Glutamatergic neuron (in vitro differentiated cells): Measurements from ENCODE around the gene FNDC1. TPM values are rescaled to one million over a fixed set of nuclear protein-coding genes. Genes with fewer than 3 reads are reported as not detected.
"Not testable (repeated sequence)": the region's sequence is repeated elsewhere in the genome, so short reads cannot be mapped to it uniquely, and the experiment has no call there.

Source experiments
- DNase-seq: peaks from one replicate; pipeline ENCODE4 v3.0.0; 2022
- H3K27ac Mint-ChIP-seq: one replicate; pipeline ENCODE4 v1.8.0; 2020; ENCODE audit warnings: mild to moderate bottlenecking, mixed read lengths, inconsistent platforms; ENCODE audit not compliant: unreplicated experiment
- H3K27me3 Mint-ChIP-seq: one replicate; pipeline ENCODE4 v1.8.0; 2020; ENCODE audit warnings: mild to moderate bottlenecking, moderate library complexity, mixed read lengths, inconsistent platforms; ENCODE audit not compliant: unreplicated experiment
- H3K36me3 Mint-ChIP-seq: one replicate; pipeline ENCODE4 v1.8.0; 2020; ENCODE audit warnings: mild to moderate bottlenecking, mixed read lengths, inconsistent platforms; ENCODE audit not compliant: unreplicated experiment
- H3K4me1 Mint-ChIP-seq: one replicate; pipeline ENCODE4 v1.8.0; 2020; ENCODE audit warnings: mild to moderate bottlenecking, low read depth, mixed read lengths, inconsistent platforms; ENCODE audit not compliant: unreplicated experiment
- H3K4me3 Mint-ChIP-seq: one replicate; pipeline ENCODE4 v1.8.0; 2020; ENCODE audit warnings: mild to moderate bottlenecking, mixed read lengths, inconsistent platforms; ENCODE audit not compliant: unreplicated experiment
- H3K9me3 Mint-ChIP-seq: one replicate; pipeline ENCODE4 v1.8.0; 2020; ENCODE audit warnings: mild to moderate bottlenecking, moderate library complexity, mixed read lengths, inconsistent platforms; ENCODE audit not compliant: unreplicated experiment
- CTCF ChIP-seq: fragments of 200-600 bp; sonication (generic); IDR thresholded peaks from one replicate; pipeline ENCODE4 v1.5.0; 2021; ENCODE audit not compliant: partially characterized antibody, unreplicated experiment
- total RNA-seq: library from RNA; stranded (reverse); fragmentation: NEBNext Ultra II Directional; extraction: Animal tissue kit (Norgen Biotek cat#: 25700); gene quantifications from one replicate; pipeline ENCODE4 v1.2.1, GENCODE V29; 2021; ENCODE audit not compliant: unreplicated experiment

FNDC1 gene
- total RNA-seq, 1 donor from 2014 or later: 0.88 TPM

- Mint-ChIP-seq H3K4me1 (no peaks in the 10 kb centered on the region), H3K27me3 (no peaks in the 10 kb centered on the region), H3K27ac (no peak overlapping the region), H3K9me3 (no peaks in the 10 kb centered on the region), H3K4me3 (no peak overlapping the region), H3K36me3 (peaks cover 5% of the 10 kb centered on the region)
- DNase-seq: no peak
- no peak for TF ChIP-seq CTCF
Measured at GRCh38 chr6:159271257-159271656, 102.1 kb downstream of the FNDC1 start.

GRCh38 chr6:159278626-159279025, 109.4 kb downstream of the FNDC1 start:
- no peak for DNase-seq
- Mint-ChIP-seq H3K36me3 (peaks cover 5% of the 10 kb centered on the region), H3K9me3 (peaks cover 6% of the 10 kb centered on the region), H3K4me3 (no peak overlapping the region), H3K27ac (no peak overlapping the region), H3K4me1 (peaks cover 14% of the 10 kb centered on the region), H3K27me3 (peaks cover 2% of the 10 kb centered on the region)
- no peak for TF ChIP-seq CTCF

GRCh38 chr6:159279790-159280277, 110.6 kb downstream of the FNDC1 start:
- peak overlapping the region; percentile 25 for H3K4me3 Mint-ChIP-seq

GRCh38 chr6:159282421-159282820, 113.2 kb downstream of the FNDC1 start:
- peaks cover 5% of the 10 kb centered on the region for H3K36me3 Mint-ChIP-seq
- no peak overlapping the region for H3K27ac Mint-ChIP-seq
- H3K4me1 Mint-ChIP-seq: peaks cover 14% of the 10 kb centered on the region
- H3K4me3 Mint-ChIP-seq: no peak overlapping the region
- peaks cover 11% of the 10 kb centered on the region for H3K9me3 Mint-ChIP-seq
- peaks cover 2% of the 10 kb centered on the region for H3K27me3 Mint-ChIP-seq
- no peak for DNase-seq
- TF ChIP-seq CTCF: no peak

More at GRCh38 chr6:159279790-159280277, 110.6 kb downstream of the FNDC1 start:
- Mint-ChIP-seq H3K4me1 (peaks cover 14% of the 10 kb centered on the region), H3K9me3 (peaks cover 6% of the 10 kb centered on the region), H3K27me3 (peaks cover 2% of the 10 kb centered on the region), H3K27ac (peak overlapping the region; percentile 34), H3K36me3 (peaks cover 5% of the 10 kb centered on the region)
- peak; percentile 42 for DNase-seq
- TF ChIP-seq CTCF: no peak

- DNase-seq, H3K27ac Mint-ChIP-seq, H3K4me3 Mint-ChIP-seq, H3K9me3 Mint-ChIP-seq, H3K27me3 Mint-ChIP-seq, H3K36me3 Mint-ChIP-seq: not testable (repeated sequence)
- peaks cover 13% of the 10 kb centered on the region for H3K4me1 Mint-ChIP-seq
Measured at GRCh38 chr6:159284661-159285060, 115.5 kb downstream of the FNDC1 start.
